Kidney (tissue), 14 donors: ENCODE results near the gene ANKS1A. TPM values are rescaled to one million over a fixed set of nuclear protein-coding genes. Genes with fewer than 3 reads are reported as not detected.

ENCODE experiments used
- DNase-seq, 5 donors: peaks; one replicate each; pipeline ENCODE4 v3.0.0-alpha.2; 2013 to 2020
- FAIRE-seq: peaks from 2 replicates; lab custom pipeline; 2012; peaks lifted over from hg19 to GRCh38; lab: Jason Lieb, UNC
- H3K27ac ChIP-seq, 2 donors: one replicate each; pipeline ENCODE4 v1.7.0; 2013; ENCODE audit warnings: low read depth in 2 of 2, low read length in 2 of 2, inconsistent platforms in 1 of 2
- H3K27me3 ChIP-seq: one replicate; pipeline ENCODE4 v1.7.1; 2013; ENCODE audit warnings: low read length, inconsistent platforms; ENCODE audit not compliant: control insufficient read depth, insufficient read depth
- H3K36me3 ChIP-seq, 3 donors: one replicate each; pipeline versions ENCODE4 v1.7.0 to v1.7.1; 2013; ENCODE audit warnings: low read length in 3 of 3, control low read depth in 1 of 3, inconsistent platforms in 1 of 3; ENCODE audit not compliant: insufficient read depth in 3 of 3, control insufficient read depth in 2 of 3
- H3K4me1 ChIP-seq, 3 donors: one replicate each; pipeline versions ENCODE4 v1.7.0 to v1.7.1; 2013; ENCODE audit warnings: low read length in 3 of 3, inconsistent platforms in 1 of 3, low read depth in 1 of 3; ENCODE audit not compliant: control insufficient read depth in 2 of 3, insufficient read depth in 2 of 3
- H3K4me3 ChIP-seq, 3 donors: one replicate each; pipeline versions ENCODE4 v1.7.0 to v1.8.1; 2013; ENCODE audit warnings: low read length in 3 of 3, control low read depth in 1 of 3, inconsistent platforms in 1 of 3
- H3K9ac ChIP-seq, 3 donors: one replicate each; pipeline versions ENCODE4 v1.7.0 to v1.7.1; 2013; ENCODE audit warnings: low read length in 3 of 3, control low read depth in 1 of 3, inconsistent platforms in 1 of 3
- H3K9me3 ChIP-seq, 3 donors: one replicate each; pipeline versions ENCODE4 v1.7.0 to v1.7.1; 2013; ENCODE audit warnings: low read length in 3 of 3, control low read depth in 1 of 3, inconsistent platforms in 1 of 3; ENCODE audit not compliant: control insufficient read depth in 2 of 3, insufficient read depth in 1 of 3
- intact Hi-C: fragments of 100-400 bp; cut with DNase I; formaldehyde crosslinking; loops from one replicate; pipeline ENCODE4 v1.11.1; 2022
- polyA plus RNA-seq: library from polyadenylated mRNA; stranded (reverse); fragments of 350-450 nt; fragmentation: Illumina TruSeq; extraction: RNeasy Lipid Tissue Mini Kit (QIAGEN cat#74804); gene quantifications from one replicate; pipeline ENCODE4 v1.2.3, GENCODE V29; 2014; ENCODE audit warnings: low read depth, low replicate concordance; ENCODE audit not compliant: insufficient read depth
- total RNA-seq: library from RNA; stranded (reverse); fragmentation: NEBNext Ultra II Directional; extraction: Animal tissue kit (Norgen Biotek cat#: 25700); gene quantifications from one replicate; pipeline ENCODE4 v1.2.1, GENCODE V29; 2021
- TF ChIP-seq, protein P1 (sequence below): IDR thresholded peaks from 3 replicates; pipeline ENCODE4 v1.5.1; 2012; ENCODE audit warnings: mild to moderate bottlenecking, moderate library complexity, borderline replicate concordance; ENCODE audit not compliant: insufficient read depth; ENCODE audit errors: extremely low read depth
- donor health status: control.
- donor health status: control.
- donor health status: control.
- donor health status: control.
- donor health status: control.
- donor health status: DM: yes; HTN: yes; CAD: no.
- donor health status: Normal renal cell carcinoma (clear cell type).

ANKS1A gene
- total and polyA plus RNA-seq, 2 donors from 2014 or later, result 9.4 to 25.9 TPM

DNA sequence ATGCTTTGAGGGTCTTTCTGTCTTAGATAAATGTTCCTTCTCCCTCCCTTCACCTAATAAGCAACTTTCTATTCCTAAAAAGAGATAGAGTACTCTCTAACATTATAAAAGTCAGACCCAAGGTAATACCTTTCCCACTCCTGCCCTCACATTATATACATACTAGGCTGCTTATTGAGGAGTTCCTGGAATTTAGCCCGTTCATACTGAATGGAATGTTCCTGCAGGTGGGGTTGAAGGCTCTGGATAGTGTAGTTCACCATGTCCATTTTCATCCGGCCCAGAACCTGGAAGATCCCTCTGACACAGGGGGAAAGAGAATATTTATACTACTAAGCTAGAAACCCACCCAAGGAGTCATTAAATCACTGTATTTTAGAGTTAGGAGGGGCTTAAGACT lies 231.7 kb downstream of the ANKS1A start:
- intact Hi-C loops, result no loop called here
- no peak overlapping the region for H3K4me3 ChIP-seq
- H3K36me3 ChIP-seq, result no peaks in the 10 kb centered on the region
- H3K27me3 ChIP-seq, result no peaks in the 10 kb centered on the region
- H3K4me1 ChIP-seq, result no peaks in the 10 kb centered on the region
- FAIRE-seq, result no peak
- no peaks in the 10 kb centered on the region for H3K9me3 ChIP-seq
- TF ChIP-seq, protein P1, sequence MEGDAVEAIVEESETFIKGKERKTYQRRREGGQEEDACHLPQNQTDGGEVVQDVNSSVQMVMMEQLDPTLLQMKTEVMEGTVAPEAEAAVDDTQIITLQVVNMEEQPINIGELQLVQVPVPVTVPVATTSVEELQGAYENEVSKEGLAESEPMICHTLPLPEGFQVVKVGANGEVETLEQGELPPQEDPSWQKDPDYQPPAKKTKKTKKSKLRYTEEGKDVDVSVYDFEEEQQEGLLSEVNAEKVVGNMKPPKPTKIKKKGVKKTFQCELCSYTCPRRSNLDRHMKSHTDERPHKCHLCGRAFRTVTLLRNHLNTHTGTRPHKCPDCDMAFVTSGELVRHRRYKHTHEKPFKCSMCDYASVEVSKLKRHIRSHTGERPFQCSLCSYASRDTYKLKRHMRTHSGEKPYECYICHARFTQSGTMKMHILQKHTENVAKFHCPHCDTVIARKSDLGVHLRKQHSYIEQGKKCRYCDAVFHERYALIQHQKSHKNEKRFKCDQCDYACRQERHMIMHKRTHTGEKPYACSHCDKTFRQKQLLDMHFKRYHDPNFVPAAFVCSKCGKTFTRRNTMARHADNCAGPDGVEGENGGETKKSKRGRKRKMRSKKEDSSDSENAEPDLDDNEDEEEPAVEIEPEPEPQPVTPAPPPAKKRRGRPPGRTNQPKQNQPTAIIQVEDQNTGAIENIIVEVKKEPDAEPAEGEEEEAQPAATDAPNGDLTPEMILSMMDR, result no peak
- no peak for DNase-seq
- H3K9ac ChIP-seq, result no peak overlapping the region
- no peak overlapping the region for H3K27ac ChIP-seq

DNA sequence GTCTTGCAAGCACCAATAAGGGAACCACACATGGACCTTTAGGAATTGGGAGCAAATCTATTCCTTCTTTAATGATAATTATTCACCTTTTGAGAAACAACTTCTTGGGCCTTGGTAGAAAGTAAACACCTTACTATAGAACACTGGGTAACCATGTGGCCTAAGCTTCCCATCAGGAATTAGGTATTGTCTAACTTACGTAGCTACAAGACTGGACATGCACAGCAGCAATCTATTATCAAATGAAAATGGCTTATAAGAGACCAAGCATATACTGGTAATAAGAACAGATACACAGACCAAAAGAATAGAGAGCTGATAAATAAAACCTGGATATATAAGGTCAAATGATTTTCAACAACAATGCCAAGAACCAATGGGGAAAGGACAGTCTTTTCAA lies 235.3 kb downstream of the ANKS1A start:
- Histone ChIP-seq H3K4me3 (no peak overlapping the region), H3K27ac (no peak overlapping the region), H3K36me3 (no peaks in the 10 kb centered on the region), H3K4me1 (no peaks in the 10 kb centered on the region), H3K9me3 (no peaks in the 10 kb centered on the region), H3K9ac (no peak overlapping the region), H3K27me3 (no peaks in the 10 kb centered on the region)
- intact Hi-C loops, result no loop called here
- TF ChIP-seq, protein P1, result no peak
- FAIRE-seq (no peak), DNase-seq (no peak)

DNA sequence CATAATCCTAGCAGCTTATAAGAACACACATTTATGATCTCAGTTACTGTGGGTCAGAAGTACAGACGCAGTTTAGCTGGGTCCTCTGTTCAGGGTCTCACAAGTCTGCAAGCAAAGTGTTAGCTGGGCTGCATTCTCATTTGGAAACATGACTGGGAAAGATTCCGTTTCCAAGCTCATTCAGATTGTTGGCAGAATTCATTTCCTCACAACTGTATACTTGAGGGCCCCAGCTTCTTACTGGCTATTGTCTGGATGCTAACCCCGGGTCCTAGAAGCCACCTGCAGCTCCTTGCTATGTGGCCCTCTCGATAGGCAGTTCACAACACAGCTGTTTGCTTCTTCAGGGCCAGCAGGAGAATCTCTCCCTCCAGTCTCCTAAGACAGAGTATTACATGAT lies 239.0 kb downstream of the ANKS1A start:
- Histone ChIP-seq H3K36me3 (no peaks in the 10 kb centered on the region), H3K4me3 (no peak overlapping the region), H3K9me3 (no peaks in the 10 kb centered on the region), H3K27ac (no peak overlapping the region), H3K9ac (no peak overlapping the region), H3K4me1 (no peaks in the 10 kb centered on the region), H3K27me3 (no peaks in the 10 kb centered on the region)
- intact Hi-C loops, result no loop called here
- DNase-seq (no peak), FAIRE-seq (no peak)
- TF ChIP-seq, protein P1, result no peak

DNA sequence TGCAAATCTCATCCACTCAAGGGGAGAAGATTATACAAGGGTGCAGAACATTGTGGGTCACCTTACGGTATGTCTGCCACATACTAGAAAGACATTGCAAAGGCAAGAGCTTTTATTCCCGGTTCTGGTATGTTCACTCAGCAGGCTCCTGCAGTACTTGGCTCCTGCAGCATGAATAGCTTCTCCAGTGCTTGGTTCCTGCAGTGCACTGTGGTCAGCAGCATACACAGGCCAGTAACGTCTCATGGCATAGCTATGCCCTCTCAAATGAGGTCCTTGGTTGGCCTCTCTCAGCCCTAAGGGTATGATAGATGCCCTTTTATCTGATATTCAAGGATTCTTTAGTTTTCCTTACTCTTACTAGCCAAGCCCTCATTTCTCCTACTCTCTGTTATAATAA lies 239.4 kb downstream of the ANKS1A start:
- no peaks in the 10 kb centered on the region for H3K9me3 ChIP-seq
- no peak for DNase-seq
- intact Hi-C loops, result no loop called here
- no peak overlapping the region for H3K4me3 ChIP-seq
- no peaks in the 10 kb centered on the region for H3K27me3 ChIP-seq
- TF ChIP-seq, protein P1, result no peak
- no peak overlapping the region for H3K27ac ChIP-seq
- H3K4me1 ChIP-seq, result no peaks in the 10 kb centered on the region
- no peak overlapping the region for H3K9ac ChIP-seq
- no peaks in the 10 kb centered on the region for H3K36me3 ChIP-seq
- no peak for FAIRE-seq
